ENCODE data around the gene MOB3A.

Gene MOB3A

GRCh38 chr19:2058570-2059421, 37.3 kb downstream of the MOB3A start:
- Histone ChIP-seq H3K9me3 (ENCODE audit: control insufficient read depth, low read depth, low read length) (no peaks in the 10 kb centered on the region), H3K4me3 (ENCODE audit: low read length) (no peak overlapping the region), H3K4me1 (ENCODE audit: control insufficient read depth, low read depth, low read length) (peaks cover 14% of the 10 kb centered on the region), H3K9ac (ENCODE audit: low read length) (no peak overlapping the region), H3K27ac (ENCODE audit: low read length) (no peak overlapping the region), H3K36me3 (ENCODE audit: control insufficient read depth, low read depth, low read length) (no peaks in the 10 kb centered on the region), H3K27me3 (ENCODE audit: control insufficient read depth, insufficient read depth, low read length) (no peaks in the 10 kb centered on the region)

GRCh38 chr19:2057484-2058469, 38.3 kb downstream of the MOB3A start:
- Histone ChIP-seq H3K4me1 (ENCODE audit: control insufficient read depth, low read depth, low read length) (peaks cover 14% of the 10 kb centered on the region), H3K36me3 (ENCODE audit: control insufficient read depth, low read depth, low read length) (no peaks in the 10 kb centered on the region), H3K4me3 (ENCODE audit: low read length) (no peak overlapping the region), H3K27me3 (ENCODE audit: control insufficient read depth, insufficient read depth, low read length) (no peaks in the 10 kb centered on the region), H3K27ac (ENCODE audit: low read length) (no peak overlapping the region), H3K9ac (ENCODE audit: low read length) (no peak overlapping the region), H3K9me3 (ENCODE audit: control insufficient read depth, low read depth, low read length) (no peaks in the 10 kb centered on the region)

GRCh38 chr19:2056837-2057192, 39.3 kb downstream of the MOB3A start:
- H3K36me3 ChIP-seq (ENCODE audit: control insufficient read depth, low read depth, low read length): no peaks in the 10 kb centered on the region
- no peaks in the 10 kb centered on the region for H3K9me3 ChIP-seq (ENCODE audit: control insufficient read depth, low read depth, low read length)
- H3K4me1 ChIP-seq (ENCODE audit: control insufficient read depth, low read depth, low read length): peaks cover 8% of the 10 kb centered on the region
- H3K9ac ChIP-seq (ENCODE audit: low read length): no peak overlapping the region
- H3K27me3 ChIP-seq (ENCODE audit: control insufficient read depth, insufficient read depth, low read length): no peaks in the 10 kb centered on the region
- no peak overlapping the region for H3K4me3 ChIP-seq (ENCODE audit: low read length)
- no peak overlapping the region for H3K27ac ChIP-seq (ENCODE audit: low read length)

- no peaks in the 10 kb centered on the region for H3K36me3 ChIP-seq (ENCODE audit: control insufficient read depth, low read depth, low read length)
- H3K4me3 ChIP-seq (ENCODE audit: low read length): no peak overlapping the region
- H3K27me3 ChIP-seq (ENCODE audit: control insufficient read depth, insufficient read depth, low read length): no peaks in the 10 kb centered on the region
- no peaks in the 10 kb centered on the region for H3K9me3 ChIP-seq (ENCODE audit: control insufficient read depth, low read depth, low read length)
- no peak overlapping the region for H3K9ac ChIP-seq (ENCODE audit: low read length)
- H3K4me1 ChIP-seq (ENCODE audit: control insufficient read depth, low read depth, low read length): peaks cover 7% of the 10 kb centered on the region
- H3K27ac ChIP-seq (ENCODE audit: low read length): no peak overlapping the region
These were observed 39.9 kb downstream of the MOB3A start for GRCh38 chr19:2055931-2056836.

GRCh38 chr19:2054763-2055162, 41.4 kb downstream of the MOB3A start:
- Histone ChIP-seq H3K4me1 (ENCODE audit: control insufficient read depth, low read depth, low read length) (no peaks in the 10 kb centered on the region), H3K27me3 (ENCODE audit: control insufficient read depth, insufficient read depth, low read length) (no peaks in the 10 kb centered on the region), H3K4me3 (ENCODE audit: low read length) (no peak overlapping the region), H3K36me3 (ENCODE audit: control insufficient read depth, low read depth, low read length) (no peaks in the 10 kb centered on the region), H3K27ac (ENCODE audit: low read length) (no peak overlapping the region), H3K9ac (ENCODE audit: low read length) (no peak overlapping the region), H3K9me3 (ENCODE audit: control insufficient read depth, low read depth, low read length) (no peaks in the 10 kb centered on the region)

GRCh38 chr19:2053601-2054389, 42.3 kb downstream of the MOB3A start:
- no peak overlapping the region for H3K27ac ChIP-seq (ENCODE audit: low read length)
- no peaks in the 10 kb centered on the region for H3K4me1 ChIP-seq (ENCODE audit: control insufficient read depth, low read depth, low read length)
- H3K9me3 ChIP-seq (ENCODE audit: control insufficient read depth, low read depth, low read length): no peaks in the 10 kb centered on the region
- H3K9ac ChIP-seq (ENCODE audit: low read length): no peak overlapping the region
- no peak overlapping the region for H3K4me3 ChIP-seq (ENCODE audit: low read length)
- H3K36me3 ChIP-seq (ENCODE audit: control insufficient read depth, low read depth, low read length): no peaks in the 10 kb centered on the region
- no peaks in the 10 kb centered on the region for H3K27me3 ChIP-seq (ENCODE audit: control insufficient read depth, insufficient read depth, low read length)

GRCh38 chr19:2051773-2052704, 44.1 kb downstream of the MOB3A start:
- peak overlapping the region; percentile 34 for H3K4me3 ChIP-seq (ENCODE audit: low read length)
- H3K9ac ChIP-seq (ENCODE audit: low read length): no peak overlapping the region
- H3K27ac ChIP-seq (ENCODE audit: low read length): no peak overlapping the region

GRCh38 chr19:2050991-2051772, 44.9 kb downstream of the MOB3A start, which contains the start of gene MKNK2:
Gene MKNK2, minus strand, starts transcription at chr19:2051244. Its CDS starts 393 bp downstream, at chr19:2050851.
- Histone ChIP-seq H3K4me3 (ENCODE audit: low read length) (peak within 1 kb of the TSS; percentile 73), H3K27ac (ENCODE audit: low read length) (no peak within 1 kb of the TSS), H3K9me3 (ENCODE audit: control insufficient read depth, low read depth, low read length) (no peaks in the 10 kb centered on the region), H3K36me3 (ENCODE audit: control insufficient read depth, low read depth, low read length) (no peaks in the 10 kb centered on the region), H3K4me1 (ENCODE audit: control insufficient read depth, low read depth, low read length) (no peaks in the 10 kb centered on the region), H3K9ac (ENCODE audit: low read length) (peak within 1 kb of the TSS; percentile 47), H3K27me3 (ENCODE audit: control insufficient read depth, insufficient read depth, low read length) (no peaks in the 10 kb centered on the region)

More at GRCh38 chr19:2051773-2052704, 44.1 kb downstream of the MOB3A start:
- Histone ChIP-seq H3K36me3 (ENCODE audit: control insufficient read depth, low read depth, low read length) (no peaks in the 10 kb centered on the region), H3K9me3 (ENCODE audit: control insufficient read depth, low read depth, low read length) (no peaks in the 10 kb centered on the region), H3K27me3 (ENCODE audit: control insufficient read depth, insufficient read depth, low read length) (no peaks in the 10 kb centered on the region), H3K4me1 (ENCODE audit: control insufficient read depth, low read depth, low read length) (no peaks in the 10 kb centered on the region)

GRCh38 chr19:2050349-2050990, 45.7 kb downstream of the MOB3A start:
- Histone ChIP-seq H3K4me1 (ENCODE audit: control insufficient read depth, low read depth, low read length) (no peaks in the 10 kb centered on the region), H3K9me3 (ENCODE audit: control insufficient read depth, low read depth, low read length) (no peaks in the 10 kb centered on the region), H3K27me3 (ENCODE audit: control insufficient read depth, insufficient read depth, low read length) (no peaks in the 10 kb centered on the region), H3K4me3 (ENCODE audit: low read length) (peak overlapping the region; percentile 73), H3K27ac (ENCODE audit: low read length) (no peak overlapping the region), H3K9ac (ENCODE audit: low read length) (peak overlapping the region; percentile 47), H3K36me3 (ENCODE audit: control insufficient read depth, low read depth, low read length) (peaks cover 5% of the 10 kb centered on the region)

Data from iPS-18a (cell line).